Type B pancreatic cell (in vitro differentiated cells): ENCODE data around the gene UFD1. TPM values are rescaled to one million over a fixed set of nuclear protein-coding genes. Genes with fewer than 3 reads are reported as not detected.

Source experiments
- DNase-seq: peaks from one replicate; pipeline ENCODE4 v3.0.0; 2021; ENCODE audit warnings: mixed read lengths; ENCODE audit not compliant: unreplicated experiment; ENCODE audit errors: extremely low spot score
- H3K27ac Mint-ChIP-seq: 2 replicates; pipeline ENCODE4 v1.8.0; 2021; ENCODE audit warnings: mild to moderate bottlenecking, mixed read lengths
- H3K27me3 Mint-ChIP-seq: 2 replicates; pipeline ENCODE4 v1.8.0; 2021; ENCODE audit warnings: mixed read lengths
- H3K36me3 Mint-ChIP-seq: 2 replicates; pipeline ENCODE4 v1.8.0; 2021; ENCODE audit warnings: mixed read lengths
- H3K4me1 Mint-ChIP-seq: one replicate; pipeline ENCODE4 v1.8.0; 2021; ENCODE audit warnings: mixed read lengths; ENCODE audit not compliant: unreplicated experiment
- H3K4me3 Mint-ChIP-seq: 2 replicates; pipeline ENCODE4 v1.8.0; 2021; ENCODE audit warnings: mild to moderate bottlenecking, mixed read lengths
- H3K9me3 Mint-ChIP-seq: 2 replicates; pipeline ENCODE4 v1.8.0; 2021; ENCODE audit warnings: mixed read lengths
- total RNA-seq: library from RNA; stranded (reverse); gene quantifications from 2 replicates; pipeline ENCODE4 v1.2.1, GENCODE V29; 2021; ENCODE audit warnings: low replicate concordance
- TF ChIP-seq, protein P1 (sequence below): fragments of 200-600 bp; sonication (generic); conservative IDR thresholded peaks from 2 replicates; pipeline ENCODE4 v1.5.0; 2021; ENCODE audit warnings: antibody characterized with exemption, mild to moderate bottlenecking

The UFD1 gene
- total RNA-seq, 1 donor from 2014 or later, result 52.4 TPM

GRCh38 chr22:19407649-19408606 is 71.1 kb downstream of the UFD1 start:
- TF ChIP-seq, protein P1, sequence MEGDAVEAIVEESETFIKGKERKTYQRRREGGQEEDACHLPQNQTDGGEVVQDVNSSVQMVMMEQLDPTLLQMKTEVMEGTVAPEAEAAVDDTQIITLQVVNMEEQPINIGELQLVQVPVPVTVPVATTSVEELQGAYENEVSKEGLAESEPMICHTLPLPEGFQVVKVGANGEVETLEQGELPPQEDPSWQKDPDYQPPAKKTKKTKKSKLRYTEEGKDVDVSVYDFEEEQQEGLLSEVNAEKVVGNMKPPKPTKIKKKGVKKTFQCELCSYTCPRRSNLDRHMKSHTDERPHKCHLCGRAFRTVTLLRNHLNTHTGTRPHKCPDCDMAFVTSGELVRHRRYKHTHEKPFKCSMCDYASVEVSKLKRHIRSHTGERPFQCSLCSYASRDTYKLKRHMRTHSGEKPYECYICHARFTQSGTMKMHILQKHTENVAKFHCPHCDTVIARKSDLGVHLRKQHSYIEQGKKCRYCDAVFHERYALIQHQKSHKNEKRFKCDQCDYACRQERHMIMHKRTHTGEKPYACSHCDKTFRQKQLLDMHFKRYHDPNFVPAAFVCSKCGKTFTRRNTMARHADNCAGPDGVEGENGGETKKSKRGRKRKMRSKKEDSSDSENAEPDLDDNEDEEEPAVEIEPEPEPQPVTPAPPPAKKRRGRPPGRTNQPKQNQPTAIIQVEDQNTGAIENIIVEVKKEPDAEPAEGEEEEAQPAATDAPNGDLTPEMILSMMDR, result no peak
- Mint-ChIP-seq H3K27me3 (no peaks in the 10 kb centered on the region), H3K4me1 (peaks cover 7% of the 10 kb centered on the region), H3K4me3 (no peak overlapping the region), H3K36me3 (peaks cover 16% of the 10 kb centered on the region), H3K27ac (no peak overlapping the region), H3K9me3 (no peaks in the 10 kb centered on the region)
- no peak for DNase-seq

- no peak overlapping the region for H3K27ac Mint-ChIP-seq
- DNase-seq, result no peak
- peaks cover 3% of the 10 kb centered on the region for H3K4me1 Mint-ChIP-seq
- TF ChIP-seq, protein P1, result no peak
- no peaks in the 10 kb centered on the region for H3K27me3 Mint-ChIP-seq
- peaks cover 16% of the 10 kb centered on the region for H3K36me3 Mint-ChIP-seq
- H3K4me3 Mint-ChIP-seq, result no peak overlapping the region
- no peaks in the 10 kb centered on the region for H3K9me3 Mint-ChIP-seq
These were observed 72.1 kb downstream of the UFD1 start for GRCh38 chr22:19406846-19407245.

- Mint-ChIP-seq H3K4me1 (peaks cover 3% of the 10 kb centered on the region), H3K27ac (no peak overlapping the region), H3K36me3 (peaks cover 16% of the 10 kb centered on the region), H3K9me3 (no peaks in the 10 kb centered on the region), H3K27me3 (no peaks in the 10 kb centered on the region), H3K4me3 (no peak overlapping the region)
- DNase-seq, result no peak
- TF ChIP-seq, protein P1, result no peak
These were observed 72.6 kb downstream of the UFD1 start for GRCh38 chr22:19406281-19406811.

GRCh38 chr22:19405652-19406051 is 73.3 kb downstream of the UFD1 start:
- Mint-ChIP-seq H3K9me3 (no peaks in the 10 kb centered on the region), H3K27me3 (no peaks in the 10 kb centered on the region), H3K36me3 (peaks cover 16% of the 10 kb centered on the region), H3K4me3 (no peak overlapping the region), H3K27ac (no peak overlapping the region), H3K4me1 (peaks cover 3% of the 10 kb centered on the region)
- DNase-seq, result no peak
- TF ChIP-seq, protein P1, result no peak

DNA sequence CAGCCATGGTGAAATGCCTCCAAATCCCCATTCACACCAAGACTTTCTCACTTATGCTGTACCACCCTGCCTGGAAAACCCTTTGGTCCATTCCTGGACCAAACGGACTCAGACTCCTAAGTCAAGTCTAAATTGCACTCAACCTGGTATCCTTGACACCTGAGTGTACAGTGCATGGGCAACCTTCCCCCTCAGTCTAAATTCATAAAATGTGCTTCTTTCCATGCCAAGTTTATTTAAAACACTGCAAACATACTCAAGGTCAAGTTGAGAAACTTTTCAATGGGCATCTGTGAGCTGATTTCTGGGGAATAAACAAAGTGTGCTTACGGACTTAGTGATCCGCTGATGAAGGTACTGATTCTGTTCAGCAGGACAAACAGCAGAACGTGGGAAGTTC is 73.9 kb downstream of the UFD1 start:
- no peak overlapping the region for H3K27ac Mint-ChIP-seq
- no peaks in the 10 kb centered on the region for H3K9me3 Mint-ChIP-seq
- no peak for DNase-seq
- peaks cover 16% of the 10 kb centered on the region for H3K36me3 Mint-ChIP-seq
- TF ChIP-seq, protein P1, result no peak
- H3K27me3 Mint-ChIP-seq, result no peaks in the 10 kb centered on the region
- H3K4me3 Mint-ChIP-seq, result no peak overlapping the region
- H3K4me1 Mint-ChIP-seq, result peaks cover 3% of the 10 kb centered on the region
